ENCODE results near the gene SOCS4. TPM values are rescaled to one million over a fixed set of nuclear protein-coding genes. Genes with fewer than 3 reads are reported as not detected.
A peak's percentile ranks its signal among the peaks of the same experiment; 100 is the strongest.

The SOCS4 gene, protein sequence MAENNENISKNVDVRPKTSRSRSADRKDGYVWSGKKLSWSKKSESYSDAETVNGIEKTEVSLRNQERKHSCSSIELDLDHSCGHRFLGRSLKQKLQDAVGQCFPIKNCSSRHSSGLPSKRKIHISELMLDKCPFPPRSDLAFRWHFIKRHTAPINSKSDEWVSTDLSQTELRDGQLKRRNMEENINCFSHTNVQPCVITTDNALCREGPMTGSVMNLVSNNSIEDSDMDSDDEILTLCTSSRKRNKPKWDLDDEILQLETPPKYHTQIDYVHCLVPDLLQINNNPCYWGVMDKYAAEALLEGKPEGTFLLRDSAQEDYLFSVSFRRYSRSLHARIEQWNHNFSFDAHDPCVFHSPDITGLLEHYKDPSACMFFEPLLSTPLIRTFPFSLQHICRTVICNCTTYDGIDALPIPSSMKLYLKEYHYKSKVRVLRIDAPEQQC
- total RNA-seq (2021): 32.1 and 35.5 TPM in 2 replicates
- Bru-seq, nascent RNA: percentile 92 among the genes with signal in this experiment
- BruChase-seq, experiment 1, labeled RNA remaining after a 2-hour chase: percentile 96 among the genes with signal in this experiment
- BruChase-seq, experiment 2, labeled RNA remaining after a 6-hour chase: percentile 91 among the genes with signal in this experiment
- long read RNA-seq, full-length matches to known transcripts: 28 of 39 reads
- long read RNA-seq, partial matches to known transcripts: 6 of 39 reads
- long read RNA-seq, other reads (novel, unspliced or antisense): 5 of 39 reads

GRCh38 chr14:55026793-55027561 lies at the start of gene SOCS4, which contains the start of gene WDHD1:
SOCS4 (plus strand) TSS chr14:55027236; CDS start chr14:55043042, 15,806 bp downstream.
WDHD1 (minus strand) TSS chr14:55027099; CDS start chr14:55026787, 312 bp downstream.
- intact Hi-C loops (cut with micrococcal nuclease; ENCODE audit: unreplicated experiment): no loop called here
- ChIA-PET POLR2A (ENCODE audit: low non-redundant PET) (interaction anchor here (0.6 to 0.7 kb wide), 3 partner anchors 14 to 24 kb away, joined by 3 to 4 read pairs (median 4); no protein-coding TSS in a partner anchor), CTCF (interaction anchor here (0.8 to 0.9 kb wide), 2 partner anchors 21 to 24 kb away, joined by 3 read pairs; partner anchors contain the start of gene MAPK1IP1L)
- peak; percentile 96 for DNase-seq (ENCODE audit: low spot score)
- no TSS peak for BruUV-seq (replicated peaks)
- peak within 1 kb of the TSS; percentile 79 for H3K4me3 ChIP-seq (ENCODE audit: low read depth, low read length, poor library complexity, severe bottlenecking)
- H3K36me3 ChIP-seq (ENCODE audit: insufficient read depth, low read length, poor library complexity, severe bottlenecking): peaks cover under 1% of the 10 kb centered on the region
- no peak for TF ChIP-seq EZH2 (IDR thresholded peaks at IDR 0.05; ENCODE audit: borderline replicate concordance, low read depth, low read length, poor library complexity, severe bottlenecking)
- TF ChIP-seq, protein P1, sequence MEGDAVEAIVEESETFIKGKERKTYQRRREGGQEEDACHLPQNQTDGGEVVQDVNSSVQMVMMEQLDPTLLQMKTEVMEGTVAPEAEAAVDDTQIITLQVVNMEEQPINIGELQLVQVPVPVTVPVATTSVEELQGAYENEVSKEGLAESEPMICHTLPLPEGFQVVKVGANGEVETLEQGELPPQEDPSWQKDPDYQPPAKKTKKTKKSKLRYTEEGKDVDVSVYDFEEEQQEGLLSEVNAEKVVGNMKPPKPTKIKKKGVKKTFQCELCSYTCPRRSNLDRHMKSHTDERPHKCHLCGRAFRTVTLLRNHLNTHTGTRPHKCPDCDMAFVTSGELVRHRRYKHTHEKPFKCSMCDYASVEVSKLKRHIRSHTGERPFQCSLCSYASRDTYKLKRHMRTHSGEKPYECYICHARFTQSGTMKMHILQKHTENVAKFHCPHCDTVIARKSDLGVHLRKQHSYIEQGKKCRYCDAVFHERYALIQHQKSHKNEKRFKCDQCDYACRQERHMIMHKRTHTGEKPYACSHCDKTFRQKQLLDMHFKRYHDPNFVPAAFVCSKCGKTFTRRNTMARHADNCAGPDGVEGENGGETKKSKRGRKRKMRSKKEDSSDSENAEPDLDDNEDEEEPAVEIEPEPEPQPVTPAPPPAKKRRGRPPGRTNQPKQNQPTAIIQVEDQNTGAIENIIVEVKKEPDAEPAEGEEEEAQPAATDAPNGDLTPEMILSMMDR (conservative IDR thresholded peaks at IDR 0.05; ENCODE audit: low read depth, low read length): peak; percentile 38; the same call in 1 of the 2 replicates
- H3K27me3 ChIP-seq (replicated peaks; ENCODE audit: insufficient read depth, low read depth, low read length, poor library complexity): no peaks in the 10 kb centered on the region
- H3K4me1 ChIP-seq (ENCODE audit: insufficient read depth, low read length, poor library complexity, severe bottlenecking): peaks cover 41% of the 10 kb centered on the region
- peak within 1 kb of the TSS; percentile 91 for H3K27ac ChIP-seq (ENCODE audit: low read depth, low read length, poor library complexity, severe bottlenecking)
- H3K9me3 ChIP-seq (ENCODE audit: low read depth, low read length, poor library complexity, severe bottlenecking): no peaks in the 10 kb centered on the region

GRCh38 chr14:54979039-54979438 lies 48.0 kb upstream of the SOCS4 start:
- TF ChIP-seq, protein P1 (conservative IDR thresholded peaks at IDR 0.05; ENCODE audit: low read depth, low read length): no peak
- TF ChIP-seq EZH2 (IDR thresholded peaks at IDR 0.05; ENCODE audit: borderline replicate concordance, low read depth, low read length, poor library complexity, severe bottlenecking): no peak
- no peaks in the 10 kb centered on the region for H3K27me3 ChIP-seq (replicated peaks; ENCODE audit: insufficient read depth, low read depth, low read length, poor library complexity)
- CTCF ChIA-PET: no interaction called here
- H3K36me3 ChIP-seq (ENCODE audit: insufficient read depth, low read length, poor library complexity, severe bottlenecking): peaks cover 44% of the 10 kb centered on the region
- intact Hi-C loops (cut with micrococcal nuclease; ENCODE audit: unreplicated experiment): no loop called here
- no peak overlapping the region for H3K4me3 ChIP-seq (ENCODE audit: low read depth, low read length, poor library complexity, severe bottlenecking)
- no peaks in the 10 kb centered on the region for H3K9me3 ChIP-seq (ENCODE audit: low read depth, low read length, poor library complexity, severe bottlenecking)
- DNase-seq (ENCODE audit: low spot score): no peak
- no peaks in the 10 kb centered on the region for H3K4me1 ChIP-seq (ENCODE audit: insufficient read depth, low read length, poor library complexity, severe bottlenecking)
- no TSS peak for BruUV-seq (replicated peaks)
- POLR2A ChIA-PET (ENCODE audit: low non-redundant PET): no interaction called here
- no peak overlapping the region for H3K27ac ChIP-seq (ENCODE audit: low read depth, low read length, poor library complexity, severe bottlenecking)

DNA sequence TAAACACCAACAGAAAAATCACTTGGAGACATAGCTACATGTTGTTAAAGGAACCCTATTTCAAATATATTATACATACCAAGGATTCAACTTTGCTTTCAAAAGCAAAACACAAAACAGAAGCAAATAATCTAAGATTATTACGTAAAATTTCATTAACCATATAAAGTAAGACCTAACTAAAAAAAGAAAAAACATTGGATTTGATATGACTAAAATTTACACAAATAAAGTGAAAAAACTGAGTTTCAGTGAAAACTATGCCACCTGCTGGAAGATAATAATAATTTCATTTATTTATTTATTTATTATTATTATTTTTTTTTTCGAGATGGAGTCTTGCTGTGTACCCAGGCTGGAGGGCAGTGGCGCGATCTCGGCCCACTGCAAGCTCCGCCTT lies 45.3 kb upstream of the SOCS4 start:
- Histone ChIP-seq H3K27ac (ENCODE audit: low read depth, low read length, poor library complexity, severe bottlenecking) (no peak overlapping the region), H3K9me3 (ENCODE audit: low read depth, low read length, poor library complexity, severe bottlenecking) (no peaks in the 10 kb centered on the region), H3K36me3 (ENCODE audit: insufficient read depth, low read length, poor library complexity, severe bottlenecking) (peaks cover 55% of the 10 kb centered on the region), H3K4me3 (ENCODE audit: low read depth, low read length, poor library complexity, severe bottlenecking) (no peak overlapping the region), H3K27me3 (replicated peaks; ENCODE audit: insufficient read depth, low read depth, low read length, poor library complexity) (no peaks in the 10 kb centered on the region), H3K4me1 (ENCODE audit: insufficient read depth, low read length, poor library complexity, severe bottlenecking) (no peaks in the 10 kb centered on the region)
- peak; percentile 11 for DNase-seq (ENCODE audit: low spot score)
- no TSS peak for BruUV-seq (replicated peaks)
- TF ChIP-seq EZH2 (IDR thresholded peaks at IDR 0.05; ENCODE audit: borderline replicate concordance, low read depth, low read length, poor library complexity, severe bottlenecking): no peak
- TF ChIP-seq, protein P1 (conservative IDR thresholded peaks at IDR 0.05; ENCODE audit: low read depth, low read length): no peak; the same call in 1 of the 2 replicates
- ChIA-PET POLR2A (ENCODE audit: low non-redundant PET) (no interaction called here), CTCF (no interaction called here)
- intact Hi-C loops (cut with micrococcal nuclease; ENCODE audit: unreplicated experiment): loop anchor here (10.0 kb wide), 1 partner anchor 417 kb away; the partner anchor contains the start of gene SAMD4A

Data from A673 (cell line).